Measurements from ENCODE around the gene PRSS38.

DNA sequence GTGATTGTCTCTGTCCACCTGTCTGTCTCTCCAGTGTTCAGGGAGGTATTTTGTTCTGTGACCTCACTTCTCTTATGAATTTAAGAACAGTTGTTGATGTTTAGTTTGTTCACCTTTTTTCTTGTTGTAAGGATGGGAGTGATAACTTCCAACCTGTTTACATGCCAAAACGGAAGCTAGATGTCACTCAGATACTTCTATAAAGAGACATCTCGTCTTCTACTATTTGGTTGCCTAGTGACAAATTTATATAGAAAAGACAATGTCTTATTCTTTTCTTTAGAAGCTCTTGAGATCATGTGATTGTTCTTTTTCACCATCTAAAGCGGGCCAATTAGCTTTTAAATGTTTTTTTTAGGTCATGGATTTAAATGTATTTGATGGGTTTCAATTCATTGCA is 33.8 kb downstream of the PRSS38 start:
- no peak for TF ChIP-seq HDAC2 (IDR thresholded peaks at IDR 0.05)
- TF ChIP-seq POLR2A (IDR thresholded peaks at IDR 0.05; ENCODE audit: low read length), result no peak
- no peak for TF ChIP-seq CHD4 (IDR thresholded peaks at IDR 0.05; ENCODE audit: borderline replicate concordance)
- no peak for TF ChIP-seq MAFK (IDR thresholded peaks at IDR 0.05; ENCODE audit: partially characterized antibody)
- TF ChIP-seq, protein P1, sequence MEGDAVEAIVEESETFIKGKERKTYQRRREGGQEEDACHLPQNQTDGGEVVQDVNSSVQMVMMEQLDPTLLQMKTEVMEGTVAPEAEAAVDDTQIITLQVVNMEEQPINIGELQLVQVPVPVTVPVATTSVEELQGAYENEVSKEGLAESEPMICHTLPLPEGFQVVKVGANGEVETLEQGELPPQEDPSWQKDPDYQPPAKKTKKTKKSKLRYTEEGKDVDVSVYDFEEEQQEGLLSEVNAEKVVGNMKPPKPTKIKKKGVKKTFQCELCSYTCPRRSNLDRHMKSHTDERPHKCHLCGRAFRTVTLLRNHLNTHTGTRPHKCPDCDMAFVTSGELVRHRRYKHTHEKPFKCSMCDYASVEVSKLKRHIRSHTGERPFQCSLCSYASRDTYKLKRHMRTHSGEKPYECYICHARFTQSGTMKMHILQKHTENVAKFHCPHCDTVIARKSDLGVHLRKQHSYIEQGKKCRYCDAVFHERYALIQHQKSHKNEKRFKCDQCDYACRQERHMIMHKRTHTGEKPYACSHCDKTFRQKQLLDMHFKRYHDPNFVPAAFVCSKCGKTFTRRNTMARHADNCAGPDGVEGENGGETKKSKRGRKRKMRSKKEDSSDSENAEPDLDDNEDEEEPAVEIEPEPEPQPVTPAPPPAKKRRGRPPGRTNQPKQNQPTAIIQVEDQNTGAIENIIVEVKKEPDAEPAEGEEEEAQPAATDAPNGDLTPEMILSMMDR (IDR thresholded peaks at IDR 0.05), result no peak
- TF ChIP-seq EP300 (IDR thresholded peaks at IDR 0.05), result no peak
- no peak for TF ChIP-seq JUN (IDR thresholded peaks at IDR 0.05)
